Neural progenitor cell (in vitro differentiated cells): ENCODE measurements around the gene SULT4A1. TPM values are rescaled to one million over a fixed set of nuclear protein-coding genes. Genes with fewer than 3 reads are reported as not detected.
A peak's percentile ranks its signal among the peaks of the same experiment; 100 is the strongest.

Experiments
- DNase-seq: peaks from one replicate; pipeline ENCODE4 v3.0.0-alpha.2; 2016; ENCODE audit warnings: low spot score
- H2AFZ ChIP-seq: fragments of 200-600 bp; sonication (generic); replicated peaks from 2 replicates; pipeline ENCODE4 v1.6.1; 2016; ENCODE audit warnings: antibody characterized with exemption
- H3F3A ChIP-seq: fragments of 200-600 bp; sonication (generic); 2 replicates; pipeline ENCODE4 v1.6.1; 2016; ENCODE audit warnings: antibody characterized with exemption, low read depth
- H3K27ac ChIP-seq: fragments of 200-600 bp; sonication (generic); 2 replicates; pipeline ENCODE4 v1.5.1; 2016; ENCODE audit warnings: mild to moderate bottlenecking
- H3K27me3 ChIP-seq: fragments of 200-600 bp; sonication (generic); 2 replicates; pipeline ENCODE4 v1.6.1; 2016; ENCODE audit warnings: mild to moderate bottlenecking, moderate library complexity
- H3K36me3 ChIP-seq: fragments of 200-600 bp; sonication (generic); 2 replicates; pipeline ENCODE4 v1.5.1; 2016
- H3K4me1 ChIP-seq: fragments of 200-600 bp; sonication (generic); 2 replicates; pipeline ENCODE4 v1.6.1; 2016; ENCODE audit warnings: mixed run types
- H3K4me2 ChIP-seq: fragments of 200-600 bp; sonication (generic); 2 replicates; pipeline ENCODE4 v1.6.1; 2016
- H3K4me3 ChIP-seq: fragments of 200-600 bp; sonication (generic); 2 replicates; pipeline ENCODE4 v1.5.1; 2016
- H3K79me2 ChIP-seq: fragments of 200-600 bp; sonication (generic); 2 replicates; pipeline ENCODE4 v1.6.1; 2016; ENCODE audit warnings: low read depth
- H3K9ac ChIP-seq: fragments of 200-600 bp; sonication (generic); 2 replicates; pipeline ENCODE4 v1.6.1; 2016
- H3K9me3 ChIP-seq: fragments of 200-600 bp; sonication (generic); 2 replicates; pipeline ENCODE4 v1.5.1; 2016; ENCODE audit warnings: low read depth
- H4K20me1 ChIP-seq: fragments of 200-600 bp; sonication (generic); 2 replicates; pipeline ENCODE4 v1.6.1; 2016; ENCODE audit warnings: low read depth
- H3K27ac Mint-ChIP-seq: 3 replicates; pipeline ENCODE4 v1.8.0; 2021; ENCODE audit warnings: mixed read lengths
- H3K27me3 Mint-ChIP-seq: 2 replicates; pipeline ENCODE4 v1.8.0; 2022; ENCODE audit warnings: low read depth, mild to moderate bottlenecking, inconsistent platforms, moderate library complexity, mixed read lengths; ENCODE audit not compliant: insufficient read depth
- H3K36me3 Mint-ChIP-seq: 3 replicates; pipeline ENCODE4 v1.8.0; 2021; ENCODE audit warnings: mixed read lengths
- H3K4me1 Mint-ChIP-seq: 3 replicates; pipeline ENCODE4 v1.8.0; 2021; ENCODE audit warnings: mixed read lengths
- H3K4me3 Mint-ChIP-seq: 3 replicates; pipeline ENCODE4 v1.8.0; 2021; ENCODE audit warnings: mild to moderate bottlenecking, moderate library complexity, mixed read lengths
- H3K9me3 Mint-ChIP-seq: 3 replicates; pipeline ENCODE4 v1.8.0; 2020; ENCODE audit warnings: mixed read lengths
- EZH2 ChIP-seq: fragments of 200-600 bp; sonication (generic); IDR thresholded peaks from 2 replicates; pipeline ENCODE4 v1.6.1; 2017; ENCODE audit warnings: antibody characterized with exemption, mild to moderate bottlenecking, moderate library complexity
- EZH2phosphoT487 ChIP-seq: fragments of 200-600 bp; sonication (generic); IDR thresholded peaks from 2 replicates; pipeline ENCODE4 v1.6.1; 2017; ENCODE audit warnings: antibody characterized with exemption
- total RNA-seq: library from RNA; depleted of rRNA; stranded (reverse); fragments of >200 nt; gene quantifications from 2 replicates; pipeline ENCODE4 v1.2.3, GENCODE V29; 2015; ENCODE audit warnings: low replicate concordance
- TF ChIP-seq, protein P1 (sequence below): fragments of 200-600 bp; sonication (generic); IDR thresholded peaks from 2 replicates; pipeline ENCODE4 v1.5.1; 2017; ENCODE audit warnings: antibody characterized with exemption, mild to moderate bottlenecking

SULT4A1 gene
- total RNA-seq, 1 donor from 2014 or later: 14.2 TPM

DNA sequence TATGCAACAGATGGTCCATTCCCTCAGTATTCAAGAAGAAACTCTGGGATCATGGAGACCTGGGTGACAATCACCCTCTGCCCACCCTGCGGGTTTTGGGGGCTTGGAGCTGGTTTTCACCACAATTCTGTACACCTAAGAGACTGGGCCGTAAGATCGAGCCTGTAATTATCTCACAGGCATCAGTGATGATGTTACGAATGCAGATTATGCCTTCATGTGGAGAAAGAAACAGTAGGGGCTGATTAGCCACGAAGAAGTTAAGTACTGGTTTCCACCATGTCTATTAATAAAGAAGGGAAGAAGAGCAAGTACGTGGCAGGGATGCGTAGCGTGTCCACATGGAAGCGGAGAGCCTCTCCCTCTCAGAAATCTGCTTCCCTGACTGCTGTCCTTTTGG lies 44.9 kb downstream of the SULT4A1 start:
- DNase-seq: no peak
- Histone ChIP-seq H3K36me3 (no peaks in the 10 kb centered on the region), H3K4me3 (no peak overlapping the region), H3K9ac (no peak overlapping the region), H3K9me3 (no peaks in the 10 kb centered on the region), H3K4me1 (peaks cover 5% of the 10 kb centered on the region), H3K79me2 (peaks cover 12% of the 10 kb centered on the region), H3F3A (peaks cover 9% of the 10 kb centered on the region), H3K27ac (no peak overlapping the region), H2AFZ (no peak overlapping the region), H3K4me2 (no peak overlapping the region), H3K27me3 (no peaks in the 10 kb centered on the region), H4K20me1 (peaks cover 4% of the 10 kb centered on the region)
- peaks cover 6% of the 10 kb centered on the region for H3K27me3 Mint-ChIP-seq
- H3K9me3 Mint-ChIP-seq: no peaks in the 10 kb centered on the region
- no peak overlapping the region for H3K4me3 Mint-ChIP-seq
- peaks cover 7% of the 10 kb centered on the region for H3K36me3 Mint-ChIP-seq
- peaks cover 26% of the 10 kb centered on the region for H3K4me1 Mint-ChIP-seq
- TF ChIP-seq EZH2phosphoT487: no peak
- no peak overlapping the region for H3K27ac Mint-ChIP-seq

DNA sequence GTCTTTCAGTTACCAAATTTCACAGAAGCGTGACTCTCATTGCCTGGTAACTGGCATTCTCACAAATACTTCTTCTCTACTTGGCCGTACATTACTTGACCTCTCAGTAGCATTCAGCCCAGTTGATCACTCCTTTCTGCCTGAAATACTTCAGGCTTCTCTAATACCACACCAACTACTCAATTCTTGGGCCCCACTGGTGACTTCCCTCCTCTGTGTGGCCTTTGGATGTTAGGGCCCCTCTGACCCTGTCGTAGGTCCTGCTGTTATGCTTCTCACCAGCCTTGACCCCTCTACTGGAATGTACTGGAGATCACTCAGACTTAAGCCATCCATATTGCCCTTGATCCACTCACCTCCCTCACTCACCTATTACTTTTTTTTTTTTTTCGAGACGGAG lies 48.0 kb downstream of the SULT4A1 start:
- no peak overlapping the region for H3K27ac ChIP-seq
- H3F3A ChIP-seq: peaks cover 9% of the 10 kb centered on the region
- H3K4me3 ChIP-seq: no peak overlapping the region
- H4K20me1 ChIP-seq: no peaks in the 10 kb centered on the region
- Mint-ChIP-seq H3K4me1 (peaks cover 33% of the 10 kb centered on the region), H3K4me3 (peak overlapping the region; percentile 16), H3K9me3 (no peaks in the 10 kb centered on the region), H3K27me3 (peaks cover 2% of the 10 kb centered on the region), H3K36me3 (peaks cover 7% of the 10 kb centered on the region), H3K27ac (no peak overlapping the region)
- H3K9me3 ChIP-seq: no peaks in the 10 kb centered on the region
- no peak overlapping the region for H3K9ac ChIP-seq
- no peaks in the 10 kb centered on the region for H3K36me3 ChIP-seq
- H3K4me2 ChIP-seq: no peak overlapping the region
- no peak for TF ChIP-seq EZH2
- no peak for TF ChIP-seq EZH2phosphoT487
- TF ChIP-seq, protein P1, sequence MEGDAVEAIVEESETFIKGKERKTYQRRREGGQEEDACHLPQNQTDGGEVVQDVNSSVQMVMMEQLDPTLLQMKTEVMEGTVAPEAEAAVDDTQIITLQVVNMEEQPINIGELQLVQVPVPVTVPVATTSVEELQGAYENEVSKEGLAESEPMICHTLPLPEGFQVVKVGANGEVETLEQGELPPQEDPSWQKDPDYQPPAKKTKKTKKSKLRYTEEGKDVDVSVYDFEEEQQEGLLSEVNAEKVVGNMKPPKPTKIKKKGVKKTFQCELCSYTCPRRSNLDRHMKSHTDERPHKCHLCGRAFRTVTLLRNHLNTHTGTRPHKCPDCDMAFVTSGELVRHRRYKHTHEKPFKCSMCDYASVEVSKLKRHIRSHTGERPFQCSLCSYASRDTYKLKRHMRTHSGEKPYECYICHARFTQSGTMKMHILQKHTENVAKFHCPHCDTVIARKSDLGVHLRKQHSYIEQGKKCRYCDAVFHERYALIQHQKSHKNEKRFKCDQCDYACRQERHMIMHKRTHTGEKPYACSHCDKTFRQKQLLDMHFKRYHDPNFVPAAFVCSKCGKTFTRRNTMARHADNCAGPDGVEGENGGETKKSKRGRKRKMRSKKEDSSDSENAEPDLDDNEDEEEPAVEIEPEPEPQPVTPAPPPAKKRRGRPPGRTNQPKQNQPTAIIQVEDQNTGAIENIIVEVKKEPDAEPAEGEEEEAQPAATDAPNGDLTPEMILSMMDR: no peak
- DNase-seq: no peak
- H3K27me3 ChIP-seq: no peaks in the 10 kb centered on the region
- peaks cover 12% of the 10 kb centered on the region for H3K79me2 ChIP-seq
- H3K4me1 ChIP-seq: peaks cover 9% of the 10 kb centered on the region
- no peak overlapping the region for H2AFZ ChIP-seq

DNA sequence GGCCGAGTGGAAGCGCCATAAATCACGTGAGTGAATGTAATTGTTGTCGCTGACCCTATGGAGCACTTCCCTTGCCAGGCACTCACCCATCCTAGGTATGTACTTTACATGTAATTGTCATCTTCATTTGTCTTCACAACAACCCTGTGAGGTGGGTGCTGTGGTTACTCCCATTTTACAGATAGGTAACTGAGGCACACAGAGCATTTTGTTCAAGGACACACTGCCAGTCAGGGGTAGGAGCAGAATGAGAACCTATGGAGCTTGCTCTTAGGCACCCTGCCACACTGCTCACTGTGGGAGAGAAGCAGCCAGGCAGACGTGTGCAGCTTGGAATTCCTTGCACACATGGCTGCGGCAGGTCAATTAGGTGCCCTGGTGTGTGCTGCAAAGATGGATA lies 49.4 kb downstream of the SULT4A1 start:
- no peaks in the 10 kb centered on the region for H3K36me3 ChIP-seq
- no peak for DNase-seq
- Mint-ChIP-seq H3K9me3 (no peaks in the 10 kb centered on the region), H3K4me1 (peaks cover 33% of the 10 kb centered on the region), H3K27me3 (peaks cover 3% of the 10 kb centered on the region), H3K4me3 (peak overlapping the region; percentile 91), H3K36me3 (peaks cover 7% of the 10 kb centered on the region), H3K27ac (peak overlapping the region; percentile 90)
- no peaks in the 10 kb centered on the region for H3K27me3 ChIP-seq
- H4K20me1 ChIP-seq: no peaks in the 10 kb centered on the region
- H2AFZ ChIP-seq: no peak overlapping the region
- H3K27ac ChIP-seq: no peak overlapping the region
- H3K79me2 ChIP-seq: peaks cover 12% of the 10 kb centered on the region
- TF ChIP-seq, protein P1: no peak
- TF ChIP-seq EZH2 (no peak), EZH2phosphoT487 (no peak)
- H3K4me2 ChIP-seq: peak overlapping the region; percentile 84
- H3K4me3 ChIP-seq: peak overlapping the region; percentile 58
- peaks cover 6% of the 10 kb centered on the region for H3F3A ChIP-seq
- no peaks in the 10 kb centered on the region for H3K9me3 ChIP-seq
- H3K4me1 ChIP-seq: peaks cover 9% of the 10 kb centered on the region
- peak overlapping the region; percentile 10 for H3K9ac ChIP-seq

DNA sequence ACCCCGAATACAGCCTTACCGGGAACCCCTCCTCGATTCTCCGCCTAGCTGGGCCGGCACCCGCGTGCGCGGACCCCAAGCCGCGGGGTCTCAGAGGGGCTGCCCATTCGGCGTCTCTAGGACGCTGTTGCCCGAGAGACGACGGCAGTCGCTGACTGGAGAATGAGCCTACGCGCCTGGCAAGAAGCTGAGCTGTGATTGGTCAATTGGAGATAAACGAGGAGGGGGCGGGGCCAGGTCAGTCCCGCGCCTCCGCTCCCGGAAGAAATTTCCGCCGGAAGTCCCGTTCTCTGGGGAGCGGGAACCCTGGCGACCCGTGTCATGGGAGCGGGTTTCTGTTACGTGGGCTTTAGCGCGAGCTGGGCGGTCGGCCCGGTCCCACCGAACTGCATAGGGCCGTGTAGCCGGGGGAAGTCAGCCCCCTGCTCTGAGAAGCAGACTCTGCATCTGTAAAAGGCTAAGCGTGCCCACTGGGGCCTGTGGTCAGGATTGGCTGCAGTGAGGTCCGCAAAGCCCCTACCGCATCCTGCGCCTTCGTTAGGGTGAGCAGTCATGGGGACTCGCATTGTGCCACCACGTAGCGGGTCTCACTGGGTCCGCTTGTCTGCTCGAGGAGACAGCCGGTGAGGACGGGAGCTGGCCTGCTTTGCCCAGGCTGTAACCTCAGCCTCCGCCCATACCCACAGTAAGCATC lies 50.0 kb downstream of the SULT4A1 start, which contains the start of gene EFCAB6:
EFCAB6 (minus strand) TSS at position 157 of the 694 bp plus-strand sequence. CDS start 29,987 bp downstream, outside the sequence.
- Mint-ChIP-seq H3K4me3 (peak within 1 kb of the TSS; percentile 91), H3K27ac (peak within 1 kb of the TSS; percentile 90), H3K9me3 (no peaks in the 10 kb centered on the region), H3K4me1 (peaks cover 33% of the 10 kb centered on the region), H3K36me3 (peaks cover 7% of the 10 kb centered on the region), H3K27me3 (peaks cover 3% of the 10 kb centered on the region)
- no peaks in the 10 kb centered on the region for H3K9me3 ChIP-seq
- peaks cover 12% of the 10 kb centered on the region for H3K79me2 ChIP-seq
- peak within 1 kb of the TSS; percentile 58 for H3K4me3 ChIP-seq
- H3K27ac ChIP-seq: no peak within 1 kb of the TSS
- no peaks in the 10 kb centered on the region for H4K20me1 ChIP-seq
- peak; percentile 97 for DNase-seq
- H3K36me3 ChIP-seq: no peaks in the 10 kb centered on the region
- peak within 1 kb of the TSS; percentile 93 for H2AFZ ChIP-seq
- H3K9ac ChIP-seq: peak within 1 kb of the TSS; percentile 10
- H3K4me1 ChIP-seq: peaks cover 9% of the 10 kb centered on the region
- H3K27me3 ChIP-seq: no peaks in the 10 kb centered on the region
- peaks cover 6% of the 10 kb centered on the region for H3F3A ChIP-seq
- peak within 1 kb of the TSS; percentile 84 for H3K4me2 ChIP-seq
- TF ChIP-seq, protein P1: no peak
- TF ChIP-seq EZH2: peak; percentile 33
